Fibroblast of pulmonary artery (primary cell): Measurements from ENCODE around the gene CT83.

Experiments used
- DNase-seq: peaks from one replicate; pipeline ENCODE4 v3.0.0-alpha.2; 2010; ENCODE audit warnings: low read depth
- H3K4me3 ChIP-seq: replicated peaks from 2 replicates; pipeline ENCODE4 v1.5.1; 2011; ENCODE audit warnings: low read depth, mild to moderate bottlenecking, control low read depth, low read length, moderate library complexity
- TF ChIP-seq, protein P1 (sequence below): IDR thresholded peaks from 2 replicates; pipeline ENCODE4 v1.5.1; 2011; ENCODE audit warnings: mild to moderate bottlenecking, control low read depth, low read length, inconsistent platforms; ENCODE audit errors: missing control alignments

Gene CT83

DNA sequence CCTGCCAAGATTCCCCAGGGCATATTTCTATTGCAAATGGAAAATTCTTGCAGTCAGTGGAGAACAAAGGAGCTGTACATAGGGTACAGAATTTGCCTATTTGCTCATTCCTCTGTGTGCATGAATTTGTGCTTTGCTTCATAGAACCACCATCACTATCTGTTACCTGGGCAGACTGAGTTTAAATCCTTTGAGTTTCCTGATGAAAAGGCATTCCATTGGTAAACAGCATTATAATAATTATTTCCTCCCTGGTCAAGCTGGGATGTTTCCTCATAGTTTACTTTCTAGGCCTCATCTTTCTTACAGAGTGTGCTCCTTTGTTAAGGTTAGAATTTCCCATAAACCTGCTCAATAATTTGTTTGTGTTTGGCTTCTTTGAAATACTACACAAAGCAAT is 27.2 kb downstream of the CT83 start:
- H3K4me3 ChIP-seq, result no peak overlapping the region
- DNase-seq, result no peak
- TF ChIP-seq, protein P1, sequence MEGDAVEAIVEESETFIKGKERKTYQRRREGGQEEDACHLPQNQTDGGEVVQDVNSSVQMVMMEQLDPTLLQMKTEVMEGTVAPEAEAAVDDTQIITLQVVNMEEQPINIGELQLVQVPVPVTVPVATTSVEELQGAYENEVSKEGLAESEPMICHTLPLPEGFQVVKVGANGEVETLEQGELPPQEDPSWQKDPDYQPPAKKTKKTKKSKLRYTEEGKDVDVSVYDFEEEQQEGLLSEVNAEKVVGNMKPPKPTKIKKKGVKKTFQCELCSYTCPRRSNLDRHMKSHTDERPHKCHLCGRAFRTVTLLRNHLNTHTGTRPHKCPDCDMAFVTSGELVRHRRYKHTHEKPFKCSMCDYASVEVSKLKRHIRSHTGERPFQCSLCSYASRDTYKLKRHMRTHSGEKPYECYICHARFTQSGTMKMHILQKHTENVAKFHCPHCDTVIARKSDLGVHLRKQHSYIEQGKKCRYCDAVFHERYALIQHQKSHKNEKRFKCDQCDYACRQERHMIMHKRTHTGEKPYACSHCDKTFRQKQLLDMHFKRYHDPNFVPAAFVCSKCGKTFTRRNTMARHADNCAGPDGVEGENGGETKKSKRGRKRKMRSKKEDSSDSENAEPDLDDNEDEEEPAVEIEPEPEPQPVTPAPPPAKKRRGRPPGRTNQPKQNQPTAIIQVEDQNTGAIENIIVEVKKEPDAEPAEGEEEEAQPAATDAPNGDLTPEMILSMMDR, result no peak

DNA sequence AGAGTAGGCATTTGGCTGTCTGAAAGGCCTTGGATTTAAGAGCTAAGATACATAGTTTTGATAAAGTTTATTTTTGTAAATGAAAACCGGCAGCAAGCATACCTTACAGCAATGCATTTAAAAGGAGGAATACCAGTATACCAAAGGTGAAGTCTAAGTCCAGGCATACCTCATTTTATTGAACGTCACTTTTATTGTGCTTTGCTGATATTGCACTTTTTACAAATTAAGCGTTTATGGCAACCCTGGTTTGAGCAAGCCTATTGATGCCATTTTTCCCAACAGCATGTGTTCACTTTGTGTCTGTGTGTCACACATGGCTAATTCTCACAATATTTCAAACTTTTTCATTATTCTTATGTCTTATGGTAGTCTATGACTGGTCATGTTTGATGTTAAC is 34.8 kb downstream of the CT83 start:
- DNase-seq, result no peak
- H3K4me3 ChIP-seq, result no peak overlapping the region
- TF ChIP-seq, protein P1, result no peak

DNA sequence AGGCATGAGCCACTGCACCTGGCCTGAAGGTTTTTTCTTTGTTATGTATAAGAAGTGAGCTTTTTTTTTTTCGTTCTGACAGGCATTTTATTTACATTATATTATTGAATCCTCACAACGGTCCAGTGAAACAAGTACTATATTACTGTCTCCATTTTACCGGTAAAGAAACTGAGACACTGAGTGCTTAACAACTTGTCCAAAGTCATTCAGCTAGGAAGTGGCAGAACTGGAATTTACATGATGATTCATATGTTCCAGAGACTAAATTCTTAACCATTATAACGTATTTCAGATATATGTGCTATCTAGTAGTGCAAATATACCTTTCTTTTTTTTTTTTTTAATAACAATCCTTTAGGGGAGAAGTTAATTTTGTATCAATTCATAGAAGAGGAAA is 44.8 kb downstream of the CT83 start:
- H3K4me3 ChIP-seq, result no peak overlapping the region
- TF ChIP-seq, protein P1, result no peak
- DNase-seq, result peak; percentile 2

DNA sequence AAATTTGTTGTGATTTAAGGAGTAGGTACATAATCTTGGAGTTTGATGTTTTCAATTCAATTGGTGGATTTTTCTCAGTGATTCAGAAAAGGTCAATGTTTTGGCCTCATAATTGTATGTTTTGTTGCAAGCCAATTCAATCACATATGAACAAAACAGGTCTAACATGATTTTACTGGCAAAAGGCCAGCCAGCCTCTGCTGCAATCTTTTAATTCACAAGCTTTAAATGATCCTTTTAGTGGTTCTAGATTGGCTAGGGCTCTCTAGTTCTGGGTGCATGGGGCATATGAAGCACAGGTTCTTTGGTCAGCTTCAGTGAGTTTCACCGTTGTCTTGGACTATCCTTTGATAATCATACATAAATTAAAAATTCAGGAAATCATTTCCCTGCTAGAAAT is 45.6 kb downstream of the CT83 start:
- no peak for DNase-seq
- TF ChIP-seq, protein P1, result no peak
- H3K4me3 ChIP-seq, result no peak overlapping the region

DNA sequence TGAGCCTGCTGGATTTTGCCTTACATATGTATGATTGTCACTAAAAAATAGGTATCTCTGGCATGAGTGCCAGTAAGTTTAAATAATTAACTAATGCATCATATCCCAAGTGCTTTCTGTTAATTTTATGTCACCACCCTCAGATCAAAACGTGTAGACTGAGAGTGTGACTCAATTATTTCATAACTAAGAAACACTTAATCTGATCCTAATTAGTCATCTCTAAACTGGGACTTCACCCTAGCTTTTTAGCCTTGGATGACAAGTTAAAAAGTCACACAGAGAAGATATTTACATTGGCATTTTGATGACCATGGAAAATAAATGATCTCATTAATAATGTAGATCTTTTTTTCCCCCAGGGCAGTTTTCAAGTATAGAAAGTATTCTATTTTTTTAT is 49.5 kb downstream of the CT83 start:
- no peak overlapping the region for H3K4me3 ChIP-seq
- DNase-seq, result no peak
- TF ChIP-seq, protein P1, result no peak
